Glomerular visceral epithelial cell (primary cell): ENCODE data around the gene LRTM2.

Experiments
- DNase-seq: peaks from one replicate; pipeline ENCODE4 v3.0.0-alpha.2; 2016; ENCODE audit errors: extremely low spot score

The LRTM2 gene

GRCh38 chr12:1864867-1865266 lies 44.5 kb downstream of the LRTM2 start:
- DNase-seq, result no peak

- DNase-seq, result no peak
Observed at GRCh38 chr12:1865284-1865866, 45.0 kb downstream of the LRTM2 start.

GRCh38 chr12:1869145-1869544 lies 48.8 kb downstream of the LRTM2 start:
- DNase-seq, result no peak

- no peak for DNase-seq
Observed at GRCh38 chr12:1870086-1870485, 49.7 kb downstream of the LRTM2 start.

GRCh38 chr12:1870998-1871917 lies 50.9 kb downstream of the LRTM2 start:
- DNase-seq, result no peak

GRCh38 chr12:1872001-1872400 lies 51.6 kb downstream of the LRTM2 start:
- DNase-seq, result no peak

- no peak for DNase-seq
Observed at GRCh38 chr12:1872448-1872847, 52.1 kb downstream of the LRTM2 start.

GRCh38 chr12:1873531-1874510 lies 53.5 kb downstream of the LRTM2 start:
- DNase-seq, result no peak

- DNase-seq, result no peak
Observed at GRCh38 chr12:1875608-1876007, 55.2 kb downstream of the LRTM2 start.

- no peak for DNase-seq
Observed at GRCh38 chr12:1876086-1876485, 55.7 kb downstream of the LRTM2 start.

- DNase-seq, result no peak
Observed at GRCh38 chr12:1877169-1877878, 57.0 kb downstream of the LRTM2 start.

GRCh38 chr12:1878214-1878613 lies 57.8 kb downstream of the LRTM2 start:
- DNase-seq, result no peak

- DNase-seq, result no peak
Observed at GRCh38 chr12:1878695-1879094, 58.3 kb downstream of the LRTM2 start.

- DNase-seq, result no peak
Observed at GRCh38 chr12:1879633-1880032, 59.3 kb downstream of the LRTM2 start.

- DNase-seq, result no peak
Observed at GRCh38 chr12:1880153-1880845, 59.9 kb downstream of the LRTM2 start.

GRCh38 chr12:1880876-1881275 lies 60.5 kb downstream of the LRTM2 start:
- no peak for DNase-seq

- no peak for DNase-seq
Observed at GRCh38 chr12:1881301-1881700, 60.9 kb downstream of the LRTM2 start.

- DNase-seq, result no peak
Observed at GRCh38 chr12:1881936-1882335, 61.6 kb downstream of the LRTM2 start.

GRCh38 chr12:1882405-1882804 lies 62.0 kb downstream of the LRTM2 start:
- no peak for DNase-seq

- no peak for DNase-seq
Observed at GRCh38 chr12:1882850-1883470, 62.6 kb downstream of the LRTM2 start.
